A549 (cell line): ENCODE measurements around the gene RTN4RL1. TPM values are rescaled to one million over a fixed set of nuclear protein-coding genes. Genes with fewer than 3 reads are reported as not detected.

ENCODE experiments used
- ATAC-seq, 2 experiments: fragments of 200-7000 bp in 1 of 2; fragments of >200 bp in 1 of 2; cut with Nextera tagmentation in 1 of 2; cut with Tn5 transposase in 1 of 2; 3 replicates each; pipeline versions ENCODE4 v1.8.0 to v1.9.1; 2018 to 2020; ENCODE audit warnings: mild to moderate bottlenecking in 1 of 2, moderate library complexity in 1 of 2
- CTCF ChIA-PET: fragments of 300-600 bp; sonication (Branson Sonifier 250); formaldehyde crosslinking; extraction: SDS; loops from one replicate; lab custom pipeline; 2021; ENCODE audit warnings: antibody characterized with exemption, inconsistent platforms; lab: Yijun Ruan, JAX
- POLR2A ChIA-PET: fragments of 350-600 bp; formaldehyde crosslinking; extraction: SDS; loops from one replicate; lab custom pipeline; 2021; ENCODE audit warnings: antibody characterized with exemption, inconsistent platforms; lab: Yijun Ruan, JAX
- DNase-seq, 2 experiments: peaks; one replicate each; pipeline versions ENCODE4 v3.0.0 to v3.0.0-alpha.2; 2011 to 2016; ENCODE audit warnings: low read depth in 1 of 2, low spot score in 1 of 2
- FAIRE-seq: peaks from 2 replicates; lab custom pipeline; 2011; peaks lifted over from hg19 to GRCh38; lab: Jason Lieb, UNC
- H3K27ac ChIP-seq, 2 experiments: fragments of >200 bp; sonication (Bioruptor Twin); formaldehyde crosslinking; 3 replicates each; pipeline ENCODE4 v1.5.1; 2016 to 2017
- H3K4me1 ChIP-seq: fragments of >200 bp; sonication (Bioruptor Twin); formaldehyde crosslinking; 3 replicates; pipeline ENCODE4 v1.6.1; 2016
- H3K4me2 ChIP-seq: fragments of >200 bp; sonication (Bioruptor Twin); formaldehyde crosslinking; 3 replicates; pipeline ENCODE4 v1.6.1; 2016
- H3K4me3 ChIP-seq: fragments of >200 bp; sonication (Bioruptor Twin); formaldehyde crosslinking; 3 replicates; pipeline ENCODE4 v1.5.1; 2016
- H3K9me3 ChIP-seq: fragments of >200 bp; sonication (Bioruptor Twin); formaldehyde crosslinking; 3 replicates; pipeline ENCODE4 v1.6.1; 2016
- BHLHE40 ChIP-seq: IDR thresholded peaks from 2 replicates; pipeline ENCODE4 v1.6.1; 2012; ENCODE audit warnings: low read depth, low read length, inconsistent platforms
- CBX2 ChIP-seq: fragments of 200-600 bp; sonication (generic); IDR thresholded peaks from 2 replicates; pipeline ENCODE4 v1.6.1; 2016; ENCODE audit warnings: low read depth, mild to moderate bottlenecking, borderline replicate concordance
- CBX8 ChIP-seq: fragments of 200-600 bp; sonication (generic); IDR thresholded peaks from 2 replicates; pipeline ENCODE4 v1.6.1; 2016
- CHD2 ChIP-seq: fragments of 150-350 bp; IDR thresholded peaks from 2 replicates; pipeline ENCODE4 v1.6.1; 2014; ENCODE audit warnings: low read length; ENCODE audit not compliant: partially characterized antibody
- CHD4 ChIP-seq: fragments of 200-600 bp; sonication (generic); IDR thresholded peaks from 2 replicates; pipeline ENCODE4 v1.6.1; 2016; ENCODE audit warnings: antibody characterized with exemption, mild to moderate bottlenecking, borderline replicate concordance
- EHF ChIP-seq: fragments of 250-450 bp; sonication (Bioruptor Pico); IDR thresholded peaks from 2 replicates; pipeline ENCODE4 v1.5.0; 2020; ENCODE audit warnings: mild to moderate bottlenecking
- EHMT2 ChIP-seq: fragments of 200-600 bp; sonication (generic); IDR thresholded peaks from 2 replicates; pipeline ENCODE4 v1.6.1; 2016; ENCODE audit warnings: antibody characterized with exemption, low read depth, mild to moderate bottlenecking, moderate library complexity
- FOSB ChIP-seq: fragments of 250-450 bp; sonication (Bioruptor Pico); IDR thresholded peaks from 2 replicates; pipeline ENCODE4 v1.5.0; 2020; ENCODE audit warnings: mild to moderate bottlenecking, moderate library complexity
- HOXA7 ChIP-seq: fragments of 250-450 bp; sonication (Bioruptor Pico); IDR thresholded peaks from 2 replicates; pipeline ENCODE4 v1.5.0; 2020; ENCODE audit warnings: mild to moderate bottlenecking, moderate library complexity
- HOXB13 ChIP-seq: fragments of 250-450 bp; sonication (Bioruptor Pico); IDR thresholded peaks from 2 replicates; pipeline ENCODE4 v1.5.0; 2020; ENCODE audit warnings: low read depth, mild to moderate bottlenecking, moderate library complexity
- HOXB5 ChIP-seq: fragments of 250-450 bp; sonication (Bioruptor Pico); IDR thresholded peaks from 2 replicates; pipeline ENCODE4 v1.5.0; 2020; ENCODE audit warnings: mild to moderate bottlenecking, moderate library complexity
- JUN ChIP-seq, 2 experiments: fragments of >200 bp; sonication (Bioruptor Twin); formaldehyde crosslinking; IDR thresholded peaks; 2 replicates in 1 of 2; 3 replicates in 1 of 2; pipeline ENCODE4 v1.6.1; 2016 to 2017
- KDM1A ChIP-seq: fragments of 200-600 bp; sonication (generic); IDR thresholded peaks from 2 replicates; pipeline ENCODE4 v1.6.1; 2016; ENCODE audit warnings: low read depth, mild to moderate bottlenecking
- KDM5A ChIP-seq: fragments of 200-600 bp; sonication (generic); IDR thresholded peaks from 2 replicates; pipeline ENCODE4 v1.6.1; 2016; ENCODE audit warnings: antibody characterized with exemption, mild to moderate bottlenecking
- MAFK ChIP-seq: fragments of 450-650 bp; IDR thresholded peaks from 2 replicates; pipeline ENCODE4 v1.6.1; 2014; ENCODE audit not compliant: partially characterized antibody
- MAZ ChIP-seq: fragments of 150-350 bp; IDR thresholded peaks from 2 replicates; pipeline ENCODE4 v1.6.1; 2014; ENCODE audit warnings: antibody characterized with exemption, low read depth, low read length, borderline replicate concordance
- NPAS2 ChIP-seq: fragments of 250-450 bp; sonication (Bioruptor Pico); IDR thresholded peaks from 2 replicates; pipeline ENCODE4 v1.8.0; 2022; ENCODE audit warnings: mild to moderate bottlenecking, moderate library complexity, borderline replicate concordance
- POLR2AphosphoS2 ChIP-seq: conservative IDR thresholded peaks from 2 replicates; pipeline ENCODE4 v1.6.1; 2012; ENCODE audit warnings: low read length, improper control_type of control experiment, inconsistent platforms
- RCOR1 ChIP-seq: fragments of 150-350 bp; IDR thresholded peaks from 2 replicates; pipeline ENCODE4 v1.6.1; 2014; ENCODE audit warnings: antibody characterized with exemption, low read length, low read depth
- TP53 ChIP-seq: fragments of 250-450 bp; sonication (Bioruptor Pico); IDR thresholded peaks from 2 replicates; pipeline ENCODE4 v1.5.0; 2021; ENCODE audit warnings: mild to moderate bottlenecking, moderate library complexity
- WGBS: methylation state at CpG from one replicate; pipeline ENCODE4 v1.1.6; 2017; ENCODE audit errors: missing lambda C conversion rate; 5-methylcytosine and 5-hydroxymethylcytosine counted together
- polyA plus RNA-seq, 4 experiments: library from polyadenylated mRNA; depleted of rRNA in 3 of 4; stranded (reverse); fragments of >200 nt; fragmentation: RNase III in 1 of 4; extraction: RNeasy Plus Mini Kit Qiagen cat#74134 plus additional on column Dnase treatment in 1 of 4; gene quantifications; 2 replicates in 3 of 4; 3 replicates in 1 of 4; pipeline ENCODE4 v1.2.3, GENCODE V29; 2011 to 2017
- TF ChIP-seq, protein P1 (sequence below): IDR thresholded peaks from 2 replicates; pipeline ENCODE4 v1.6.1; 2012; ENCODE audit warnings: low read depth, borderline replicate concordance
- TF ChIP-seq, protein P2 (sequence below): fragments of 250-450 bp; sonication (Bioruptor Pico); IDR thresholded peaks from 2 replicates; pipeline ENCODE4 v1.5.0; 2021; ENCODE audit warnings: mild to moderate bottlenecking, moderate library complexity, borderline replicate concordance

The RTN4RL1 gene
- polyA plus RNA-seq, 2 of the 4 experiments (the other 2 are of a cell fraction): 0.39 to 1.5 TPM

DNA sequence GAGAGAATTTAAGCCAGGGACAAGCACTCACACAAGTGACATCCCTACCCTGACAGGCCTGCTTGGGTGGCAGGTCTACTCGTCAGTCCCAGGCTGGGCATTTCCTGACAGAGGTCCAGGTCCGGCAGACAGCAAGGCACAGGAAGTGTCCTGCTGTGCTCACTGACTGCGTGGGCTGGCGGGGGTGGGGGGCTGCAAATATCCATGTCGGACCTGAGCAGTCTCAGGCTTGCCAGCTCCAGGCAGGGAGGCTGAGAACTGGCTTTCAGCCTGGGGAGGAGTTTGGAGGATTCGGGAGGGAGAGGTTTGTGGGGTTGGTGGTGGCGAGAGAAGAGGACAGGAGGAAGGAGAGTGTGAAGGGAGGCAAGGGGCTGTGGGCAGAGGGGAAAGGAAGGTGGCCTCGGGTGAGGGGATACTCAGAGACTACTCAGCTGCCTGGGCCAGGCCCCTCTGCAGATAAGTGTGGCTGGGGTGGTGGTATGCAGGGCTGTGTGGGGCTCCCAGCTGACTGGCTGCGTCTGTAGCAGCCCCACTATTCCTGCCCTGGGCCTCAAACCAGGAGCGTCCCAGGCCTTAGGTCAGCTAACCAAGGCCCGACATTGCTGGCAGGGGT, 37.5 kb upstream of the RTN4RL1 start (continued):
- TF ChIP-seq FOSB (no peak), CHD4 (no peak), CHD2 (no peak), KDM1A (no peak)

DNA sequence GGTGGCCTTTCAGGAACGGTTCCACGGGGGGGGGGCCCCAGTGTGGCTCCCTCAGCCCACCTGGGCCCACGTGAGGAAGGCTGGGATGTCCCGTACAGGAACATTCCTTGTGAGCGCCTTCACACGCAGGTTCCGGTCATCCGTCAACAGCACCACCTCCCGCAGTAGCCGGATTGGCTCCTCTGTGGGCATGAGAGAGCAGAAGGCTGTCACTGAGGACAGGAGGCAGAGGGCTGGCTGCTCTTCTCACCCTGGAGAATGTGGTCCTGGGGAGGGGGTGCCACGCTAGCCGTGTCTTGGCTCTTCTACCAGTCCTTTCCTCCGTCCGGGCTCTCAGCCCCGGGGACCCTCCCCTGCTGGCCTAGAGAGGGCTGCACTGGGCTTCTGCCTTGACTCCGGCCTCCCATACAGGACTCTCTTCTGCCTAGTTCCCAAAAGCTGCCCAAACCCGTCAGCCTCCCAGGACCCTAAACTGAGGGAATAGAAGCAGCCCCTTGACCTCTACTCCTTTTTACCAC, 36.4 kb upstream of the RTN4RL1 start:
- Histone ChIP-seq H3K4me3 (no peak overlapping the region), H3K4me2 (no peak overlapping the region), H3K27ac (no peak overlapping the region), H3K4me1 (no peaks in the 10 kb centered on the region), H3K9me3 (no peaks in the 10 kb centered on the region)
- CTCF ChIA-PET: interaction anchor here (0.6 to 16.6 kb wide), 5 partner anchors 5 to 224 kb away, joined by 3 to 217 read pairs (median 128); partner anchors contain the start of genes HIC1 and OVCA2
- POLR2A ChIA-PET: no interaction called here
- TF ChIP-seq MAZ: no peak
- no peak for TF ChIP-seq HOXA7 (CRISPR knock-in tag)
- TF ChIP-seq CBX8: no peak
- TF ChIP-seq CBX2: no peak
- no peak for TF ChIP-seq NPAS2
- TF ChIP-seq, protein P1, sequence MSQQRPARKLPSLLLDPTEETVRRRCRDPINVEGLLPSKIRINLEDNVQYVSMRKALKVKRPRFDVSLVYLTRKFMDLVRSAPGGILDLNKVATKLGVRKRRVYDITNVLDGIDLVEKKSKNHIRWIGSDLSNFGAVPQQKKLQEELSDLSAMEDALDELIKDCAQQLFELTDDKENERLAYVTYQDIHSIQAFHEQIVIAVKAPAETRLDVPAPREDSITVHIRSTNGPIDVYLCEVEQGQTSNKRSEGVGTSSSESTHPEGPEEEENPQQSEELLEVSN: no peak
- TF ChIP-seq MAFK: no peak
- ATAC-seq (no peak), DNase-seq (no peak), FAIRE-seq (no peak)
- 86% methylated on average over 16 of the region's 17 CpGs for WGBS

DNA sequence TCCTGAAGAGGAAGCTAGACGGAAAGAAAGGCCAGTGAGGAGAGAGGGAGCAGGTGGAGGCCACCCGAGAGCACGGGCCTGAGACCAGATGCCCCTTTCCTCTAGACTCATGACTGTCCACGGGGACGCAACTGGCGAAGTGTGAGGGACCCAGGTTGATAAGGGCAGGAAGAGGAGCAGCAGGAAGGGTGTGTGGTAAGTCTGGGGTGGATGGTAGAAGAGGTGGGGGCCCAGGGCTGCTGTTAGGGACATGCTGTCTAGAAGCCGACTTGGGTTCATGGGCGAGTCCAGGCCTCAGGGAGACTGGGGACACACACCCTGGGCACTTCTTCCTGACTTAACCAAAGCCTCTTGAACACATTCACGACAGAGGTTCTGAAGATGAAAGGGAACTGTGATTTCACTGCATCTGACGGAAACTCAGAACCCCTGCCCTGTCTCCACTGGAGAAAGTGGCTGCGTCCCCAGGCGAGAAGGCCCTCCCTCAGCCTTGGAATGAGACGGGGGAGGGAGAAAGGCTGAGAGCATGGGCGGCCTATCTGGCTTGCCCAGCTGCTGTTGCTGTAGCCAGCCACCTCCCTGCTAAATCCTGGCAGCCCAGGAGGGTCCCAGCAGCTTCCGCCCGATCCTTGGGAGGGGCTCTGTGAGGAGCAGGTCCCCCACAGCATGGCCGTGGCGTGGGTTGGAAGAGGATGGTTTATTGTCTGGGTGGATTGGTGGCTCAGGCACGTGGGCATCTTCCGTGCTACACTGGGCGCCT, 35.7 kb upstream of the RTN4RL1 start:
- FAIRE-seq (no peak), ATAC-seq (no peak), DNase-seq (no peak)
- Histone ChIP-seq H3K4me2 (no peak overlapping the region), H3K4me1 (no peaks in the 10 kb centered on the region), H3K4me3 (no peak overlapping the region), H3K9me3 (no peaks in the 10 kb centered on the region), H3K27ac (no peak overlapping the region)
- ChIA-PET CTCF (interaction anchor here (0.7 to 9.1 kb wide), 10 partner anchors 9 to 225 kb away, joined by 3 to 492 read pairs (median 10); partner anchors contain the start of genes OVCA2 and RTN4RL1), POLR2A (no interaction called here)
- TF ChIP-seq, protein P2, sequence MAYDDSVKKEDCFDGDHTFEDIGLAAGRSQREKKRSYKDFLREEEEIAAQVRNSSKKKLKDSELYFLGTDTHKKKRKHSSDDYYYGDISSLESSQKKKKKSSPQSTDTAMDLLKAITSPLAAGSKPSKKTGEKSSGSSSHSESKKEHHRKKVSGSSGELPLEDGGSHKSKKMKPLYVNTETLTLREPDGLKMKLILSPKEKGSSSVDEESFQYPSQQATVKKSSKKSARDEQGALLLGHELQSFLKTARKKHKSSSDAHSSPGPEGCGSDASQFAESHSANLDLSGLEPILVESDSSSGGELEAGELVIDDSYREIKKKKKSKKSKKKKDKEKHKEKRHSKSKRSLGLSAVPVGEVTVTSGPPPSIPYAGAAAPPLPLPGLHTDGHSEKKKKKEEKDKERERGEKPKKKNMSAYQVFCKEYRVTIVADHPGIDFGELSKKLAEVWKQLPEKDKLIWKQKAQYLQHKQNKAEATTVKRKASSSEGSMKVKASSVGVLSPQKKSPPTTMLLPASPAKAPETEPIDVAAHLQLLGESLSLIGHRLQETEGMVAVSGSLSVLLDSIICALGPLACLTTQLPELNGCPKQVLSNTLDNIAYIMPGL (CRISPR knock-in tag): no peak
- TF ChIP-seq KDM1A (no peak), MAFK (no peak), JUN (IDR thresholded peaks at IDR 0.05) (no peak), HOXB13 (CRISPR knock-in tag) (no peak), HOXB5 (CRISPR knock-in tag) (no peak), EHF (no peak), NPAS2 (no peak), EHMT2 (no peak), RCOR1 (no peak), KDM5A (no peak), TP53 (CRISPR knock-in tag) (no peak), POLR2AphosphoS2 (no peak), BHLHE40 (no peak)
- 88% methylated on average over 21 of the region's 21 CpGs for WGBS
